HL-60 (cell line): ENCODE results near the gene TRABD2B.

Source experiments
- DNase-seq, 2 experiments: peaks; one replicate each; pipeline ENCODE4 v3.0.0-alpha.2; 2010 to 2020; ENCODE audit warnings: low read depth in 1 of 2, low spot score in 1 of 2
- H3K27ac ChIP-seq: fragments of 250-450 bp; sonication (Bioruptor Pico); replicated peaks from 2 replicates; pipeline ENCODE4 v1.5.1; 2020; ENCODE audit warnings: mild to moderate bottlenecking, moderate library complexity
- H3K27me3 ChIP-seq: fragments of 250-450 bp; sonication (Bioruptor Pico); 2 replicates; pipeline ENCODE4 v1.5.1; 2021; ENCODE audit warnings: mild to moderate bottlenecking, moderate library complexity; ENCODE audit not compliant: insufficient read depth, poor library complexity, severe bottlenecking
- H3K4me3 ChIP-seq: replicated peaks from 2 replicates; pipeline ENCODE4 v1.5.1; 2011; ENCODE audit warnings: mild to moderate bottlenecking, control low read depth, low read length; ENCODE audit not compliant: insufficient read depth
- GABPA ChIP-seq: IDR thresholded peaks from 2 replicates; pipeline ENCODE4 v1.6.1; 2012; ENCODE audit warnings: low read depth
- POLR2AphosphoS5 ChIP-seq: IDR thresholded peaks from 2 replicates; pipeline ENCODE4 v1.6.1; 2012; ENCODE audit warnings: low read depth
- REST ChIP-seq: IDR thresholded peaks from 2 replicates; pipeline ENCODE4 v1.6.1; 2012; ENCODE audit warnings: low read depth; ENCODE audit not compliant: insufficient replicate concordance
- SPI1 ChIP-seq: IDR thresholded peaks from 2 replicates; pipeline ENCODE4 v1.6.1; 2012; ENCODE audit warnings: low read depth, mild to moderate bottlenecking, borderline replicate concordance
- TF ChIP-seq, protein P1 (sequence below): IDR thresholded peaks from one replicate; pipeline ENCODE4 v1.5.1; 2011; ENCODE audit warnings: low read length, control low read depth, inconsistent platforms; ENCODE audit not compliant: insufficient read depth

The TRABD2B gene

DNA sequence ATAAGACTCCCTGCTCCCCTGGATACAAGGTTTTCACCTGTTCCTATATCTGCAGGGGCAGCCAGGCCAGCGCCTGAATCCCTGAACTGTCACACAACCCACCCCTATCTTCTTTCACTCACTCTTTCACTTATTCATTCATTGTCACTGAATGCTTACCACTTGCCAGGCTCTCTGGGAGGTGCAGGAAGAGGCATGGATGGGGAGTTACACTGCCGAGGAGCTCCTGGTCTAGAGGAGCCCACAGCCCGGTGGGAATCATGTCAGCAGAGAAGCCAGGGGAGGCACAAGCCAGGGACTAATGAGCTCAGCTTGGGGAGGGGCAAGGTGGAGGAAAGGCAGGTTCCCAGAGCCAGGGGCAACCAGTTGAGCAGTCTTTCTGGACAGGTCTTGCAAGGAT is 155.8 kb downstream of the TRABD2B start:
- TF ChIP-seq POLR2AphosphoS5 (no peak), GABPA (no peak), REST (no peak), SPI1 (no peak)
- TF ChIP-seq, protein P1, sequence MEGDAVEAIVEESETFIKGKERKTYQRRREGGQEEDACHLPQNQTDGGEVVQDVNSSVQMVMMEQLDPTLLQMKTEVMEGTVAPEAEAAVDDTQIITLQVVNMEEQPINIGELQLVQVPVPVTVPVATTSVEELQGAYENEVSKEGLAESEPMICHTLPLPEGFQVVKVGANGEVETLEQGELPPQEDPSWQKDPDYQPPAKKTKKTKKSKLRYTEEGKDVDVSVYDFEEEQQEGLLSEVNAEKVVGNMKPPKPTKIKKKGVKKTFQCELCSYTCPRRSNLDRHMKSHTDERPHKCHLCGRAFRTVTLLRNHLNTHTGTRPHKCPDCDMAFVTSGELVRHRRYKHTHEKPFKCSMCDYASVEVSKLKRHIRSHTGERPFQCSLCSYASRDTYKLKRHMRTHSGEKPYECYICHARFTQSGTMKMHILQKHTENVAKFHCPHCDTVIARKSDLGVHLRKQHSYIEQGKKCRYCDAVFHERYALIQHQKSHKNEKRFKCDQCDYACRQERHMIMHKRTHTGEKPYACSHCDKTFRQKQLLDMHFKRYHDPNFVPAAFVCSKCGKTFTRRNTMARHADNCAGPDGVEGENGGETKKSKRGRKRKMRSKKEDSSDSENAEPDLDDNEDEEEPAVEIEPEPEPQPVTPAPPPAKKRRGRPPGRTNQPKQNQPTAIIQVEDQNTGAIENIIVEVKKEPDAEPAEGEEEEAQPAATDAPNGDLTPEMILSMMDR = no peak
- Histone ChIP-seq H3K27ac (no peak overlapping the region), H3K27me3 (no peaks in the 10 kb centered on the region), H3K4me3 (no peak overlapping the region)
- DNase-seq = no peak

- no peak for TF ChIP-seq POLR2AphosphoS5
- no peak for TF ChIP-seq SPI1
- no peak for TF ChIP-seq REST
- TF ChIP-seq GABPA = no peak
- TF ChIP-seq, protein P1 = no peak
- Histone ChIP-seq H3K27me3 (no peaks in the 10 kb centered on the region), H3K4me3 (no peak overlapping the region), H3K27ac (no peak overlapping the region)
- no peak for DNase-seq
Observed at GRCh38 chr1:47840393-47841190, 156.6 kb downstream of the TRABD2B start.

DNA sequence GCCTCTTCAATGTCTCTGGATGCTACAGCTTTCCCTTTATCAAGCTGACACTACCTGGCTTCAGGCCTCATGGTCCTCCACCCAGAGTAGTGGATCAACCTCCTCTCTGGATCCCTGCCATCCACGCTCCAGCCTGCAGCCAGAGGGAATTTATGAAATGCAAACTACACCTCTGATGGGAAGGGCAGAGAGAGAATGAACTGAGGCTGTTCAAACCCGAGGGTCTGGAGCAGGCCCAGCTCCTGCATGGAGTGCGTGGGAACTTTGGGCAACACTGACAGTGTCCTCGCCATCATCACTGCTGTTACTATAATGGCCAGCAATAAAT is 157.8 kb downstream of the TRABD2B start:
- TF ChIP-seq REST (no peak), GABPA (no peak), SPI1 (no peak), POLR2AphosphoS5 (no peak)
- TF ChIP-seq, protein P1 = no peak
- no peak for DNase-seq
- no peaks in the 10 kb centered on the region for H3K27me3 ChIP-seq

More for the DNA sequence above, 157.8 kb downstream of the TRABD2B start:
- Histone ChIP-seq H3K4me3 (no peak overlapping the region), H3K27ac (no peak overlapping the region)
